K562 (cell line): ENCODE results near the gene LTBP1. TPM values are rescaled to one million over a fixed set of nuclear protein-coding genes. Genes with fewer than 3 reads are reported as not detected.

ENCODE experiments used
- ADNP ChIP-seq: fragments of 200-800 bp; sonication (Bioruptor generic); IDR thresholded peaks from 2 replicates; pipeline ENCODE4 v1.6.1; 2016; ENCODE audit warnings: missing genetic modification characterization, missing compliant biosample characterization
- BRD4 ChIP-seq: fragments of 200-600 bp; sonication (generic); IDR thresholded peaks from 2 replicates; pipeline ENCODE4 v1.6.1; 2017; ENCODE audit warnings: inconsistent platforms
- GABPB2 ChIP-seq: fragments of 250-450 bp; sonication (Bioruptor Pico); conservative IDR thresholded peaks from 2 replicates; pipeline ENCODE4 v1.5.1; 2021; ENCODE audit warnings: mild to moderate bottlenecking
- HDGF ChIP-seq: fragments of 450-650 bp; IDR thresholded peaks from 2 replicates; pipeline ENCODE4 v1.6.1; 2016
- KAT2B ChIP-seq: IDR thresholded peaks from one replicate; pipeline ENCODE4 v1.6.1; 2012; ENCODE audit warnings: low read depth, mild to moderate bottlenecking, control low read depth, inconsistent platforms, low read length, moderate library complexity
- KDM4B ChIP-seq, 2 experiments: fragments of 450-650 bp in 1 of 2; sonication (generic) in 1 of 2; IDR thresholded peaks; 2 replicates each; pipeline ENCODE4 v1.6.1; 2016 to 2017; ENCODE audit warnings: borderline replicate concordance in 2 of 2, antibody characterized with exemption in 1 of 2, low read depth in 1 of 2, mild to moderate bottlenecking in 1 of 2
- MCM3 ChIP-seq: fragments of 450-650 bp; IDR thresholded peaks from 2 replicates; pipeline ENCODE4 v1.6.1; 2016
- MECOM ChIP-seq: fragments of 250-450 bp; sonication (Bioruptor Pico); IDR thresholded peaks from 2 replicates; pipeline ENCODE4 v1.8.0; 2022; ENCODE audit warnings: inconsistent platforms
- NELFE ChIP-seq: IDR thresholded peaks from 2 replicates; pipeline ENCODE4 v1.6.1; 2011; ENCODE audit warnings: mild to moderate bottlenecking; ENCODE audit not compliant: insufficient read depth, insufficient read length
- PTBP1 ChIP-seq: fragments of 200-400 bp; formaldehyde crosslinking; IDR thresholded peaks from 2 replicates; pipeline ENCODE4 v1.6.1; 2017; ENCODE audit warnings: low read depth, low read length
- SIN3B ChIP-seq: fragments of 450-650 bp; IDR thresholded peaks from 2 replicates; pipeline ENCODE4 v1.6.1; 2017; ENCODE audit warnings: low read depth, mild to moderate bottlenecking, moderate library complexity
- SREBF1 ChIP-seq: fragments of 150-350 bp; IDR thresholded peaks from 2 replicates; pipeline ENCODE4 v1.6.1; 2014; ENCODE audit warnings: antibody characterized with exemption, low read depth, low read length, borderline replicate concordance
- TGIF2 ChIP-seq: sonication (generic); formaldehyde crosslinking; IDR thresholded peaks from 2 replicates; pipeline ENCODE4 v1.8.1; 2022; ENCODE audit warnings: mild to moderate bottlenecking, missing genetic modification reagents, moderate library complexity
- TRIM24 ChIP-seq, 2 experiments: fragments of 450-650 bp; IDR thresholded peaks; 2 replicates each; pipeline ENCODE4 v1.6.1; 2016
- U2AF2 ChIP-seq: fragments of 200-400 bp; formaldehyde crosslinking; optimal IDR thresholded peaks from 2 replicates; pipeline ENCODE3; 2017; ENCODE audit warnings: low read depth, mild to moderate bottlenecking, low read length
- ZNF347 ChIP-seq: fragments of 450-650 bp; formaldehyde crosslinking; IDR thresholded peaks from 2 replicates; pipeline ENCODE4 v1.4.0; 2020; ENCODE audit warnings: low read depth, mild to moderate bottlenecking, moderate library complexity
- ZNF507 ChIP-seq: conservative IDR thresholded peaks from 2 replicates; pipeline ENCODE4 v1.6.1; 2017; ENCODE audit warnings: missing genetic modification characterization, missing compliant biosample characterization
- ZNF57 ChIP-seq: fragments of 450-650 bp; formaldehyde crosslinking; IDR thresholded peaks from 2 replicates; pipeline ENCODE4 v1.4.0; 2020; ENCODE audit warnings: mild to moderate bottlenecking, moderate library complexity
- ZNF584 ChIP-seq: fragments of 200-800 bp; sonication (Bioruptor generic); IDR thresholded peaks from 2 replicates; pipeline ENCODE4 v1.6.1; 2016; ENCODE audit warnings: low read depth, mild to moderate bottlenecking, missing genetic modification characterization, missing compliant biosample characterization
- polyA plus RNA-seq, 8 experiments: library from polyadenylated mRNA; depleted of rRNA in 4 of 8; stranded (reverse) in 5 of 8; unstranded in 3 of 8; fragments of >200 nt; fragmentation: Nextera tagmentation in 2 of 8; fragmentation: Illumina TruSeq in 1 of 8; extraction: Ambion mirVana in 2 of 8; extraction: Trizol in 1 of 8; gene quantifications; 2 replicates each; pipeline versions ENCODE4 v1.2.1 to v1.2.3, GENCODE V29; 2011 to 2014; ENCODE audit warnings: inconsistent platforms in 1 of 8, missing spikeins in 1 of 8
- total RNA-seq, 7 experiments: library from RNA; depleted of rRNA in 6 of 7; stranded (reverse); fragments of >200 nt in 6 of 7; fragmentation: Illumina TruSeq in 2 of 7; extraction: Trizol in 2 of 7; gene quantifications; 2 replicates each; pipeline versions ENCODE4 v1.2.1 to v1.2.3, GENCODE V29; 2011 to 2021; ENCODE audit warnings: low replicate concordance in 1 of 7
- TF ChIP-seq, protein P1 (sequence below): fragments of 450-650 bp; formaldehyde crosslinking; IDR thresholded peaks from 2 replicates; pipeline ENCODE4 v1.4.0; 2020; ENCODE audit warnings: mild to moderate bottlenecking, mixed read lengths
- TF ChIP-seq, protein P2 (sequence below): fragments of 450-650 bp; IDR thresholded peaks from 2 replicates; pipeline ENCODE4 v1.6.1; 2016; ENCODE audit warnings: borderline replicate concordance
- TF ChIP-seq, protein P3 (sequence below), 2 experiments: fragments of 450-650 bp; IDR thresholded peaks; 2 replicates each; pipeline ENCODE4 v1.6.1; 2018; ENCODE audit warnings: mild to moderate bottlenecking in 2 of 2, low read depth in 1 of 2; ENCODE audit not compliant: partially characterized antibody in 2 of 2

LTBP1 gene
- total and polyA plus RNA-seq, 9 of the 15 experiments (the other 6 are each of a cell fraction or from before 2014, with no cell fraction given): 3.6 to 16.4 (median 8.5) TPM

DNA sequence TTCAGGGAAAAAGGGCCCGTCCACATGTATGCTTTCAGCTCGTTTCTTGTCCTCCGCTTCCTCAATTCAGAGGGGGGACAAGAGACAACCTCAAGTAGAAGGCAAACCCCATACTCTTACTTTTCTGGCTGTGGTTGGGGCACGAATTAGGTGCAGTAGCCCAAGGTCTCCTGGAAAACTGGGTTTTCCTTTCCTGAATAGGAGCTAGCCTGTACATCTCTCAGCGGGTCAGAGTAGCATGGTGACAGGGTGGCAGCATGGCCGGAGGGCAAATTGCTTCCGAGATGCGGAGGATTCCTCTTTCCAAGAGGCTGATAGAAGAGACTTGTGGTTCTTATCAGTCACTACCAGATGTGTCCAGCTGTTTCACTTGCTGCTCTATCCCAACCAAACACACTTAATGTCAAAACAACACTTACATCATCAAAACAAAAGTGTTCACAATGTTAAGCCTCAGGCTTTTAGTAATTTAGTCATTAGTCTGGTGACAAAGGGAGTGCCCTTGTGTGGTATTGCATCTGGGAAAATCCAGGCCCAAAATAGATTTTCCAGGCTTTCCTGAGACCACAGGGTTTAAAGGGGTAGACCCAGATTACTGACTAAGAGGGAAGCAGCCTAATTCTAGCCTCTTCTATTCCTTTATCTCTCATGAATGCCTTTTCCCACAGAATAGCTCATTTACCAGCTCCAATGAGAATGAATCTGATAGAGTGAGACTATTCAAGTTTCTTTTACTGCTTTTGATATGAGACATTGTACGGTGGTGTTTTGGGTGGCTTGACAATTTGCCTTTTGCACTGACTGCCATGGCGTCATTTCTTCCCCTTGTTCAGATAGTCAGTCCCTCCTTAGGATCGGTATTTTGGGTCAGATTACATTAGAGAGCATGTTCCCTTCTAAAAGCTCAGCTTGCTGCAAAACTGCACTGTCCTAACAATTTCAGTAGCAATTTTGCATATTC, 162.0 kb downstream of the LTBP1 start (continued):
- no peak for TF ChIP-seq ZNF57 (CRISPR knock-in tag)
- TF ChIP-seq KAT2B: no peak
- no peak for TF ChIP-seq MCM3
- TF ChIP-seq, protein P1, sequence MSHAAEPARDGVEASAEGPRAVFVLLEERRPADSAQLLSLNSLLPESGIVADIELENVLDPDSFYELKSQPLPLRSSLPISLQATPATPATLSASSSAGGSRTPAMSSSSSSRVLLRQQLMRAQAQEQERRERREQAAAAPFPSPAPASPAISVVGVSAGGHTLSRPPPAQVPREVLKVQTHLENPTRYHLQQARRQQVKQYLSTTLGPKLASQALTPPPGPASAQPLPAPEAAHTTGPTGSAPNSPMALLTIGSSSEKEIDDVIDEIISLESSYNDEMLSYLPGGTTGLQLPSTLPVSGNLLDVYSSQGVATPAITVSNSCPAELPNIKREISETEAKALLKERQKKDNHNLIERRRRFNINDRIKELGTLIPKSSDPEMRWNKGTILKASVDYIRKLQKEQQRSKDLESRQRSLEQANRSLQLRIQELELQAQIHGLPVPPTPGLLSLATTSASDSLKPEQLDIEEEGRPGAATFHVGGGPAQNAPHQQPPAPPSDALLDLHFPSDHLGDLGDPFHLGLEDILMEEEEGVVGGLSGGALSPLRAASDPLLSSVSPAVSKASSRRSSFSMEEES (CRISPR knock-in tag): no peak
- no peak for TF ChIP-seq SIN3B
- TF ChIP-seq, protein P2, sequence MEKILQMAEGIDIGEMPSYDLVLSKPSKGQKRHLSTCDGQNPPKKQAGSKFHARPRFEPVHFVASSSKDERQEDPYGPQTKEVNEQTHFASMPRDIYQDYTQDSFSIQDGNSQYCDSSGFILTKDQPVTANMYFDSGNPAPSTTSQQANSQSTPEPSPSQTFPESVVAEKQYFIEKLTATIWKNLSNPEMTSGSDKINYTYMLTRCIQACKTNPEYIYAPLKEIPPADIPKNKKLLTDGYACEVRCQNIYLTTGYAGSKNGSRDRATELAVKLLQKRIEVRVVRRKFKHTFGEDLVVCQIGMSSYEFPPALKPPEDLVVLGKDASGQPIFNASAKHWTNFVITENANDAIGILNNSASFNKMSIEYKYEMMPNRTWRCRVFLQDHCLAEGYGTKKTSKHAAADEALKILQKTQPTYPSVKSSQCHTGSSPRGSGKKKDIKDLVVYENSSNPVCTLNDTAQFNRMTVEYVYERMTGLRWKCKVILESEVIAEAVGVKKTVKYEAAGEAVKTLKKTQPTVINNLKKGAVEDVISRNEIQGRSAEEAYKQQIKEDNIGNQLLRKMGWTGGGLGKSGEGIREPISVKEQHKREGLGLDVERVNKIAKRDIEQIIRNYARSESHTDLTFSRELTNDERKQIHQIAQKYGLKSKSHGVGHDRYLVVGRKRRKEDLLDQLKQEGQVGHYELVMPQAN: no peak
- no peak for TF ChIP-seq ADNP (tag)
- peak; percentile 82 for TF ChIP-seq ZNF584
- peak; percentile 95 for TF ChIP-seq TRIM24 (IDR thresholded peaks at IDR 0.05)
- TF ChIP-seq SREBF1: no peak
- no peak for TF ChIP-seq BRD4
- TF ChIP-seq ZNF507 (tag): no peak
- TF ChIP-seq U2AF2: no peak
- TF ChIP-seq, protein P3, sequence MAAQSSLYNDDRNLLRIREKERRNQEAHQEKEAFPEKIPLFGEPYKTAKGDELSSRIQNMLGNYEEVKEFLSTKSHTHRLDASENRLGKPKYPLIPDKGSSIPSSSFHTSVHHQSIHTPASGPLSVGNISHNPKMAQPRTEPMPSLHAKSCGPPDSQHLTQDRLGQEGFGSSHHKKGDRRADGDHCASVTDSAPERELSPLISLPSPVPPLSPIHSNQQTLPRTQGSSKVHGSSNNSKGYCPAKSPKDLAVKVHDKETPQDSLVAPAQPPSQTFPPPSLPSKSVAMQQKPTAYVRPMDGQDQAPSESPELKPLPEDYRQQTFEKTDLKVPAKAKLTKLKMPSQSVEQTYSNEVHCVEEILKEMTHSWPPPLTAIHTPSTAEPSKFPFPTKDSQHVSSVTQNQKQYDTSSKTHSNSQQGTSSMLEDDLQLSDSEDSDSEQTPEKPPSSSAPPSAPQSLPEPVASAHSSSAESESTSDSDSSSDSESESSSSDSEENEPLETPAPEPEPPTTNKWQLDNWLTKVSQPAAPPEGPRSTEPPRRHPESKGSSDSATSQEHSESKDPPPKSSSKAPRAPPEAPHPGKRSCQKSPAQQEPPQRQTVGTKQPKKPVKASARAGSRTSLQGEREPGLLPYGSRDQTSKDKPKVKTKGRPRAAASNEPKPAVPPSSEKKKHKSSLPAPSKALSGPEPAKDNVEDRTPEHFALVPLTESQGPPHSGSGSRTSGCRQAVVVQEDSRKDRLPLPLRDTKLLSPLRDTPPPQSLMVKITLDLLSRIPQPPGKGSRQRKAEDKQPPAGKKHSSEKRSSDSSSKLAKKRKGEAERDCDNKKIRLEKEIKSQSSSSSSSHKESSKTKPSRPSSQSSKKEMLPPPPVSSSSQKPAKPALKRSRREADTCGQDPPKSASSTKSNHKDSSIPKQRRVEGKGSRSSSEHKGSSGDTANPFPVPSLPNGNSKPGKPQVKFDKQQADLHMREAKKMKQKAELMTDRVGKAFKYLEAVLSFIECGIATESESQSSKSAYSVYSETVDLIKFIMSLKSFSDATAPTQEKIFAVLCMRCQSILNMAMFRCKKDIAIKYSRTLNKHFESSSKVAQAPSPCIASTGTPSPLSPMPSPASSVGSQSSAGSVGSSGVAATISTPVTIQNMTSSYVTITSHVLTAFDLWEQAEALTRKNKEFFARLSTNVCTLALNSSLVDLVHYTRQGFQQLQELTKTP (IDR thresholded peaks at IDR 0.05; ENCODE audit: low read depth in 1 of 2, partially characterized antibody in 2 of 2): peak in 1 of 2 experiments; percentile 93
- TF ChIP-seq GABPB2: no peak
- no peak for TF ChIP-seq PTBP1
- no peak for TF ChIP-seq ZNF347
- TF ChIP-seq MECOM: no peak
- no peak for TF ChIP-seq TGIF2 (CRISPR knock-in tag)
- TF ChIP-seq KDM4B (IDR thresholded peaks at IDR 0.05; ENCODE audit: borderline replicate concordance in 2 of 2, low read depth in 1 of 2): no peak
- TF ChIP-seq HDGF: no peak
- TF ChIP-seq NELFE: no peak
